Fibroblast of lung (primary cell): ENCODE data around the gene APPL2. TPM values are rescaled to one million over a fixed set of nuclear protein-coding genes. Genes with fewer than 3 reads are reported as not detected.
"Not testable (repeated sequence)": the region's sequence is repeated elsewhere in the genome, so short reads cannot be mapped to it uniquely, and the experiment has no call there.

Experiments
- DNase-seq, 2 donors: peaks; one replicate each; pipeline versions ENCODE4 v3.0.0 to v3.0.0-alpha.2; 2010; ENCODE audit warnings: low read depth in 2 of 2
- H2AFZ ChIP-seq: 2 replicates; pipeline ENCODE4 v1.5.1; 2012; ENCODE audit warnings: low read length, control low read depth, inconsistent platforms
- H3K27ac ChIP-seq: 2 replicates; pipeline ENCODE4 v1.5.1; 2011; ENCODE audit warnings: low read length, control low read depth; ENCODE audit not compliant: insufficient read depth
- H3K27me3 ChIP-seq: 2 replicates; pipeline ENCODE4 v1.5.1; 2011; ENCODE audit warnings: mild to moderate bottlenecking, low read length; ENCODE audit not compliant: control insufficient read depth, insufficient read depth
- H3K36me3 ChIP-seq: 2 replicates; pipeline ENCODE4 v1.5.1; 2011; ENCODE audit warnings: low read length; ENCODE audit not compliant: control insufficient read depth, insufficient read depth
- H3K4me1 ChIP-seq: 2 replicates; pipeline ENCODE4 v1.5.1; 2011; ENCODE audit warnings: low read length; ENCODE audit not compliant: control insufficient read depth, insufficient read depth; ENCODE audit errors: extremely low read depth
- H3K4me2 ChIP-seq: 2 replicates; pipeline ENCODE4 v1.5.1; 2011; ENCODE audit warnings: low read length, control low read depth; ENCODE audit not compliant: insufficient read depth; ENCODE audit errors: extremely low read depth
- H3K4me3 ChIP-seq, 4 experiments: fragments of 200-600 bp in 1 of 4; sonication (generic) in 1 of 4; replicated peaks in 1 of 4; 2 replicates each; pipeline ENCODE4 v1.5.1; 2011 to 2016; ENCODE audit warnings: low read length in 4 of 4, low read depth in 3 of 4, mild to moderate bottlenecking in 3 of 4, control low read depth in 2 of 4, inconsistent platforms in 1 of 4, mixed read lengths in 1 of 4; ENCODE audit not compliant: insufficient read depth in 1 of 4; ENCODE audit errors: control extremely low read depth in 1 of 4
- H3K79me2 ChIP-seq: 2 replicates; pipeline ENCODE4 v1.5.1; 2012; ENCODE audit warnings: mild to moderate bottlenecking, low read length, inconsistent platforms; ENCODE audit not compliant: control insufficient read depth, insufficient read depth
- H3K9ac ChIP-seq: 2 replicates; pipeline ENCODE4 v1.5.1; 2011; ENCODE audit warnings: mild to moderate bottlenecking, low read length, control low read depth; ENCODE audit not compliant: insufficient read depth
- H3K9me3 ChIP-seq: 2 replicates; pipeline ENCODE4 v1.5.1; 2012; ENCODE audit warnings: low read depth, low read length; ENCODE audit not compliant: control insufficient read depth, insufficient read depth
- H4K20me1 ChIP-seq: 2 replicates; pipeline ENCODE4 v1.5.1; 2011; ENCODE audit warnings: low read length; ENCODE audit not compliant: control insufficient read depth, insufficient read depth; ENCODE audit errors: extremely low read depth
- CTCF ChIP-seq, 2 donors: IDR thresholded peaks in 1 of 2; conservative IDR thresholded peaks in 1 of 2; 1 replicate in 1 of 2; 2 replicates in 1 of 2; pipeline ENCODE4 v1.5.1; 2011 to 2012; ENCODE audit warnings: low read length in 2 of 2, control low read depth in 1 of 2, inconsistent platforms in 1 of 2, low read depth in 1 of 2, mild to moderate bottlenecking in 1 of 2
- EZH2 ChIP-seq: IDR thresholded peaks from 2 replicates; pipeline ENCODE4 v1.5.1; 2012; ENCODE audit warnings: low read length, control low read depth, mild to moderate bottlenecking; ENCODE audit errors: missing control alignments
- polyA plus RNA-seq, 2 donors: library from polyadenylated mRNA; depleted of rRNA in 1 of 2; stranded (reverse) in 1 of 2; unstranded in 1 of 2; fragments of >200 nt; gene quantifications; 2 replicates each; pipeline ENCODE4 v1.2.1, GENCODE V29; 2011 to 2012; ENCODE audit warnings: missing spikeins in 1 of 2
- total RNA-seq: library from RNA; depleted of rRNA; stranded (reverse); fragments of >200 nt; gene quantifications from 2 replicates; pipeline ENCODE4 v1.2.1, GENCODE V29; 2014

APPL2 gene
- total and polyA plus RNA-seq, 2 donors (not counting 1 experiment from before 2014, with no cell fraction given), result 53.8 to 68.0 TPM

- H3K36me3 ChIP-seq, H3K27me3 ChIP-seq, H4K20me1 ChIP-seq, DNase-seq, H3K4me1 ChIP-seq, H3K4me2 ChIP-seq, H3K4me3 ChIP-seq, H3K79me2 ChIP-seq, H3K9me3 ChIP-seq, H3K27ac ChIP-seq, H2AFZ ChIP-seq, H3K9ac ChIP-seq: not testable (repeated sequence)
These were observed 56.9 kb downstream of the APPL2 start for GRCh38 chr12:105179114-105179513.

DNA sequence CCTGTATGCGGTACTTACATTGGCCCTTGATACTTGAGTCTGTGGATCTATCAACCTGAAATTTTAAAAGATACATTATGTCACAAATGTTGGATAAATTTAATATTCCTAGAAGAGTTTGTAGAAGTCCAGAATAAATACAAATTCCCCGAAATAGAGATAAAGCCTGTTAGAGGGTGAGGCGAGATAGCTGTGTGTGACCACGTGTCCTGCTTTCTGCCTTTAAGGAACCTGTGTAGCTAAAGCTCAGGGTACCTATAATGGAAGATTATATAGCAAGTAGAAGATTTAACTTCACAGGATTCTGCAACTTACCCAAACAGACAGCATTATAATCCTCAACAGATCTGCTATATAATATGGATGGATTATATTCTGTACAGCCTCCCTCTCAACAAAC is 58.8 kb downstream of the APPL2 start:
- TF ChIP-seq CTCF (conservative IDR thresholded peaks at IDR 0.05 in 1 of 2, IDR thresholded peaks at IDR 0.05 in 1 of 2; ENCODE audit: low read depth in 1 of 2, low read length in 2 of 2) (no peak), EZH2 (no peak)
- Histone ChIP-seq H2AFZ (no peak overlapping the region), H3K4me2 (no peak overlapping the region), H3K79me2 (no peaks in the 10 kb centered on the region), H3K4me1 (no peaks in the 10 kb centered on the region), H3K9me3 (no peaks in the 10 kb centered on the region), H3K36me3 (peaks cover 5% of the 10 kb centered on the region), H3K9ac (no peak overlapping the region), H4K20me1 (no peaks in the 10 kb centered on the region), H3K27me3 (no peaks in the 10 kb centered on the region), H3K4me3 (no peak overlapping the region), H3K27ac (no peak overlapping the region)
- DNase-seq, result no peak

DNA sequence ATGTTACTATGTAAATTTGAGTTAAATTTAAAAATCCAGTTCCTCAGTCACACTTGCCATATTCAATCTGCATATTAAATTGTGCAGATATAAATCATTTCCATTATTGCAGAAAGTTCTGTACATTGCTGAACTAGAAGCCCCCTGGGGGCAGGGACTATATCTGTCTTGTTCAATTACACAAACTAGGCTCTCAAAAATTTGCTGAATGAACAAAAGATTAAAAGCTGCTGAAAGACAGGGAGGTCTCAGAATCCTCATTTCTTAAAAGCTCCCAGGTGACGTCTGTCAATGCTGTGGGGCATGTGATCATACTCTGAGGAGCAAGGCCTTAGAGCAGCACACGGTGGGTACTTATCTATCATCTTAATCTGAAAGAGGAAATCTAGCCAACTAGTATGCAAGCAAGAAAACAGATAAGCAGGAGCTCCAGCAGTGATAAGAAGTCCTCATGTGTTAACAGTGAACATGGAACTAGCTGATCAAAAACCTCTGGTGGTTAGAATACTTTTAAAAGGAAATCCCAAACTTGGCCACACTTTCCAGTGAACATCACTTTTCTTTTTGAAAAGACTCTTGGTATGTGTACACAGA is 60.5 kb downstream of the APPL2 start:
- no peak for DNase-seq
- Histone ChIP-seq H3K36me3 (peaks cover 5% of the 10 kb centered on the region), H3K27me3 (no peaks in the 10 kb centered on the region), H3K9me3 (no peaks in the 10 kb centered on the region), H3K4me2 (no peak overlapping the region), H3K9ac (no peak overlapping the region), H3K4me3 (no peak overlapping the region), H3K27ac (no peak overlapping the region), H4K20me1 (no peaks in the 10 kb centered on the region), H3K4me1 (no peaks in the 10 kb centered on the region), H2AFZ (no peak overlapping the region), H3K79me2 (no peaks in the 10 kb centered on the region)
- TF ChIP-seq EZH2, result no peak
- TF ChIP-seq CTCF (conservative IDR thresholded peaks at IDR 0.05 in 1 of 2, IDR thresholded peaks at IDR 0.05 in 1 of 2; ENCODE audit: low read depth in 1 of 2, low read length in 2 of 2), result no peak
